Measurements from ENCODE around the gene GOLGA6L10.
"Not testable (repeated sequence)": the region's sequence is repeated elsewhere in the genome, so short reads cannot be mapped to it uniquely, and the experiment has no call there.

GRCh38 chr15:82387209-82387608 is 37.9 kb upstream of the GOLGA6L10 start:
- TF ChIP-seq CTCF (IDR thresholded peaks at IDR 0.05); ZFX (IDR thresholded peaks at IDR 0.05; ENCODE audit: borderline replicate concordance): not testable (repeated sequence)
